K562 (cell line): ENCODE results near the gene ATE1. TPM values are rescaled to one million over a fixed set of nuclear protein-coding genes. Genes with fewer than 3 reads are reported as not detected.

Experiments
- ATAC-seq: fragments of 200-7000 bp; cut with Tn5 transposase; 3 replicates; pipeline ENCODE4 v1.9.1; 2020; ENCODE audit warnings: moderate library complexity
- BruUV-seq: library from RNA; stranded (reverse); fragments of 400-500 nt; replicated peaks from 2 replicates; lab custom pipeline; 2021; lab: Mats Ljungman, UMichigan
- CTCF ChIA-PET: fragments of 300-600 bp; formaldehyde crosslinking; extraction: SDS; loops from one replicate; lab custom pipeline; 2021; ENCODE audit warnings: low intra/inter-chr PET ratio; lab: Yijun Ruan, JAX
- POLR2A ChIA-PET: fragments of 300-600, 350-650 bp; sonication (Branson Sonifier 250); formaldehyde crosslinking; extraction: SDS; loops from one replicate; lab custom pipeline; 2021; ENCODE audit warnings: antibody characterized with exemption, inconsistent platforms; lab: Yijun Ruan, JAX
- DNase-seq, 4 experiments: peaks; one replicate each; pipeline versions ENCODE4 v3.0.0 to v3.0.0-alpha.2; 2011 to 2018; ENCODE audit warnings: low spot score in 3 of 4, mixed read lengths in 3 of 4; ENCODE audit errors: extremely low read depth in 1 of 4
- FAIRE-seq: peaks from 2 replicates; lab custom pipeline; 2011; peaks lifted over from hg19 to GRCh38; lab: Jason Lieb, UNC
- H2AFZ ChIP-seq: 2 replicates; pipeline ENCODE4 v1.6.0; 2011; ENCODE audit warnings: low read depth, low read length, control low read depth, inconsistent platforms
- H3K27ac ChIP-seq: fragments of 200-600 bp; 3 replicates; pipeline ENCODE4 v1.8.0; 2011; ENCODE audit warnings: low read depth, mild to moderate bottlenecking, control low read depth, inconsistent platforms, low read length, moderate library complexity, mixed read lengths; ENCODE audit errors: extremely low read depth
- H3K27me3 ChIP-seq, 2 experiments: fragments of 300-600 bp in 1 of 2; 2 replicates in 1 of 2; 3 replicates in 1 of 2; pipeline versions ENCODE4 v1.6.0 to v1.8.0; 2011; ENCODE audit warnings: inconsistent platforms in 2 of 2, low read length in 2 of 2, mild to moderate bottlenecking in 1 of 2, mixed read lengths in 1 of 2, moderate library complexity in 1 of 2; ENCODE audit not compliant: control insufficient read depth in 2 of 2, insufficient read depth in 2 of 2
- H3K36me3 ChIP-seq: fragments of 300-600 bp; 3 replicates; pipeline ENCODE4 v1.8.0; 2011; ENCODE audit warnings: mild to moderate bottlenecking, low read length, inconsistent platforms; ENCODE audit not compliant: control insufficient read depth, insufficient read depth
- H3K4me1 ChIP-seq, 2 experiments: fragments of 200-600 bp in 1 of 2; replicated peaks in 1 of 2; 2 replicates in 1 of 2; 3 replicates in 1 of 2; pipeline versions ENCODE4 v1.5.1 to v1.8.0; 2011; ENCODE audit warnings: inconsistent platforms in 2 of 2, low read length in 2 of 2, mild to moderate bottlenecking in 1 of 2, mixed read lengths in 1 of 2, moderate library complexity in 1 of 2; ENCODE audit not compliant: control insufficient read depth in 2 of 2, insufficient read depth in 2 of 2
- H3K4me2 ChIP-seq: 2 replicates; pipeline ENCODE4 v1.6.1; 2011; ENCODE audit warnings: low read length, control low read depth, inconsistent platforms, mixed read lengths; ENCODE audit not compliant: insufficient read depth
- H3K4me3 ChIP-seq: fragments of 200-600 bp; sonication (generic), shearing (Covaris generic); 2 replicates; pipeline ENCODE4 v1.5.1; 2016; ENCODE audit warnings: control low read depth, inconsistent platforms
- H3K79me2 ChIP-seq: fragments of 200-600 bp; 3 replicates; pipeline ENCODE4 v1.8.0; 2011; ENCODE audit warnings: low read length, inconsistent platforms; ENCODE audit not compliant: control insufficient read depth, insufficient read depth
- H3K9ac ChIP-seq, 2 experiments: 2 replicates each; pipeline versions ENCODE4 v1.6.0 to v1.6.1; 2011; ENCODE audit warnings: low read depth in 2 of 2, low read length in 2 of 2, control low read depth in 1 of 2, inconsistent platforms in 1 of 2, mild to moderate bottlenecking in 1 of 2, mixed read lengths in 1 of 2; ENCODE audit not compliant: insufficient read depth in 1 of 2
- H3K9me1 ChIP-seq: one replicate; pipeline ENCODE4 v1.6.0; 2011; ENCODE audit warnings: inconsistent platforms, mild to moderate bottlenecking, low read length, moderate library complexity; ENCODE audit not compliant: control insufficient read depth, insufficient read depth
- H3K9me3 ChIP-seq: replicated peaks from 2 replicates; pipeline ENCODE4 v1.5.1; 2011; ENCODE audit warnings: low read depth, low read length, inconsistent platforms; ENCODE audit not compliant: control insufficient read depth, insufficient read depth
- H4K20me1 ChIP-seq: replicated peaks from 2 replicates; pipeline ENCODE4 v1.6.1; 2011; ENCODE audit warnings: low read length, inconsistent platforms, mixed read lengths; ENCODE audit not compliant: control insufficient read depth, insufficient read depth
- CSDE1 ChIP-seq, 2 experiments: fragments of 450-650 bp; IDR thresholded peaks; 2 replicates each; pipeline ENCODE4 v1.6.1; 2016; ENCODE audit warnings: mild to moderate bottlenecking in 1 of 2
- CTBP1 ChIP-seq: fragments of 450-650 bp; IDR thresholded peaks from 2 replicates; pipeline ENCODE4 v1.6.1; 2016; ENCODE audit warnings: borderline replicate concordance
- ELF1 ChIP-seq: fragments of 200-800 bp; sonication (Bioruptor generic); IDR thresholded peaks from 2 replicates; pipeline ENCODE4 v1.6.1; 2016; ENCODE audit warnings: missing genetic modification characterization, missing compliant biosample characterization
- FOXA1 ChIP-seq: fragments of 450-650 bp; IDR thresholded peaks from 2 replicates; pipeline ENCODE4 v1.6.1; 2016; ENCODE audit warnings: mild to moderate bottlenecking, borderline replicate concordance
- HSF4 ChIP-seq: fragments of 250-450 bp; sonication (Bioruptor Pico); IDR thresholded peaks from 2 replicates; pipeline ENCODE4 v2.1.2; 2022; ENCODE audit warnings: mild to moderate bottlenecking, moderate library complexity, borderline replicate concordance
- MCM2 ChIP-seq: fragments of 450-650 bp; IDR thresholded peaks from 2 replicates; pipeline ENCODE4 v1.6.1; 2017; ENCODE audit warnings: low read depth, mild to moderate bottlenecking
- NFIX ChIP-seq: fragments of 250-450 bp; sonication (Bioruptor Pico); IDR thresholded peaks from 2 replicates; pipeline ENCODE4 v1.4.0; 2020; ENCODE audit warnings: low read depth, mild to moderate bottlenecking, moderate library complexity
- SMARCC2 ChIP-seq: fragments of 450-650 bp; IDR thresholded peaks from 2 replicates; pipeline ENCODE4 v1.6.1; 2017; ENCODE audit warnings: antibody characterized with exemption, moderate library complexity, mild to moderate bottlenecking, low read depth
- TEAD4 ChIP-seq, 2 experiments: sonication (generic) in 1 of 2; formaldehyde crosslinking in 1 of 2; IDR thresholded peaks; 2 replicates each; pipeline versions ENCODE4 v1.6.1 to v1.8.0; 2012 to 2022; ENCODE audit warnings: borderline replicate concordance in 1 of 2, inconsistent platforms in 1 of 2, low read length in 1 of 2, mild to moderate bottlenecking in 1 of 2, missing genetic modification reagents in 1 of 2
- ZKSCAN3 ChIP-seq: fragments of 250-450 bp; sonication (Bioruptor Pico); IDR thresholded peaks from 2 replicates; pipeline ENCODE4 v1.4.0; 2020
- ZNF431 ChIP-seq: sonication (generic); formaldehyde crosslinking; IDR thresholded peaks from 2 replicates; pipeline ENCODE4 v1.8.0; 2022; ENCODE audit warnings: mild to moderate bottlenecking, missing genetic modification reagents
- WGBS: fragments of 100-300 bp; shearing (Covaris generic); methylation state at CpG from one replicate; pipeline ENCODE4 v1.1.6; 2016; ENCODE audit warnings: low coverage, mixed read lengths; ENCODE audit not compliant: insufficient coverage; ENCODE audit errors: missing lambda C conversion rate; 5-methylcytosine and 5-hydroxymethylcytosine counted together
- in situ Hi-C: fragments of 300-500 bp; cut with MboI; formaldehyde crosslinking; loops from 4 replicates; pipeline ENCODE4 v1.15.0; 2018; ENCODE audit warnings: inconsistent platforms, mixed read lengths
- intact Hi-C: fragments of 100-400 bp; cut with micrococcal nuclease; formaldehyde crosslinking; loops from 2 replicates; pipeline ENCODE4 v1.14.2; 2022
- polyA plus RNA-seq, 8 experiments: library from polyadenylated mRNA; depleted of rRNA in 4 of 8; stranded (reverse) in 5 of 8; unstranded in 3 of 8; fragments of >200 nt; fragmentation: Nextera tagmentation in 2 of 8; fragmentation: Illumina TruSeq in 1 of 8; extraction: Ambion mirVana in 2 of 8; extraction: Trizol in 1 of 8; gene quantifications; 2 replicates each; pipeline versions ENCODE4 v1.2.1 to v1.2.3, GENCODE V29; 2011 to 2014; ENCODE audit warnings: inconsistent platforms in 1 of 8, missing spikeins in 1 of 8
- total RNA-seq, 7 experiments: library from RNA; depleted of rRNA in 6 of 7; stranded (reverse); fragments of >200 nt in 6 of 7; fragmentation: Illumina TruSeq in 2 of 7; extraction: Trizol in 2 of 7; gene quantifications; 2 replicates each; pipeline versions ENCODE4 v1.2.1 to v1.2.3, GENCODE V29; 2011 to 2021; ENCODE audit warnings: low replicate concordance in 1 of 7
- TF ChIP-seq, protein P1 (sequence below): sonication (generic); formaldehyde crosslinking; IDR thresholded peaks from 2 replicates; pipeline ENCODE4 v1.8.1; 2022; ENCODE audit warnings: missing genetic modification reagents

The ATE1 gene
- total and polyA plus RNA-seq, 9 of the 15 experiments (the other 6 are each of a cell fraction or from before 2014, with no cell fraction given): 3.0 to 14.2 (median 8.8) TPM

DNA sequence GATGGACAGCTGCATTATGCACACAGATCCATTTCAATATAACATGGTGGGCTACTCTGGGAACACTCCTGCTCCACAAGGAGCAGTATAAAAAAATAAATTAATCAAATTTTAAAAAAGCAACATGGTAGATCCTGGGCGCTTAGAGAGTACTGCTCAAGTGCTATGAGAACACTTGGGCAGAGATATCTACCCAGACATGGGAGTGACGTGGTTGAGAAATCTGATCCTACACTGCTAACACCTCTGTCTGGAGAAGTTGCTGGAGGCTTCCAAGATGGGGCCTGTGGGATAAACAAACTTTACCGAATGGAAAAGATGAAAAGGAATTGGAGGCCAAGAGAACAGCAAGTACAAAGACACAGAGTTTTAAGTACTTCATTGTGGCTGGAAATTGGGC, 38.2 kb upstream of the ATE1 start:
- Histone ChIP-seq H3K27me3 (no peaks in the 10 kb centered on the region), H3K36me3 (peaks cover 41% of the 10 kb centered on the region; the same call in 2 of the 3 replicates), H3K9me1 (no peaks in the 10 kb centered on the region), H3K4me3 (no peak overlapping the region), H3K9me3 (no peaks in the 10 kb centered on the region), H3K4me2 (no peak overlapping the region), H3K79me2 (no peaks in the 10 kb centered on the region), H3K27ac (no peak overlapping the region), H3K9ac (no peak overlapping the region), H3K4me1 (no peaks in the 10 kb centered on the region), H4K20me1 (no peaks in the 10 kb centered on the region), H2AFZ (no peak overlapping the region)
- ChIA-PET CTCF (no interaction called here), POLR2A (interaction anchor here (1.4 kb wide), 1 partner anchor 14 kb away, joined by 5 read pairs; no protein-coding TSS in a partner anchor)
- no TSS peak for BruUV-seq
- DNase-seq: no peak
- in situ Hi-C loops: no loop called here
- no peak for FAIRE-seq
- 96% methylated on average over 3 of the region's 3 CpGs for WGBS
- intact Hi-C loops: no loop called here
- TF ChIP-seq FOXA1 (no peak), TEAD4 (IDR thresholded peaks at IDR 0.05; ENCODE audit: low read length) (no peak), TEAD4 (CRISPR knock-in tag; IDR thresholded peaks at IDR 0.05; ENCODE audit: borderline replicate concordance) (no peak), CTBP1 (no peak), ELF1 (tag) (no peak), NFIX (no peak)
- no peak for ATAC-seq

DNA sequence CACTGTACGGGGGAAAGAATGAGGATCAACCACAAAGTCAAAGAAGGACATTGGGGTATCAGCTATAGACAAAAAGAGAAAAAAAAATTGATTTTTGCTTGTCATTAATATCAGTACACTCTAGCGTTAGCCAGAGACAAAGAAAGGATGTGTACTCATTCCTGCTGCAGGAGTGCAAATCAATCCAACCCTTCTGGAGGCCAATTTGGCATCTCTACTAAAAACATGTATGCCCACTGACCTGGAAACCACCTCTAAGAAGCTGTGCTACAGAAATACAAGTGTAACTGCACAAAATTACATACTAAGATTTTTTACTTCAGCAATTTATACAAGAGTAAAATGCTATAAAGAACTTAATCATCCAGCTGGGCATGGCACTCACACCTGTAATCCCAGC, 33.6 kb upstream of the ATE1 start:
- ChIA-PET POLR2A (no interaction called here), CTCF (no interaction called here)
- Histone ChIP-seq H3K4me1 (no peaks in the 10 kb centered on the region), H2AFZ (no peak overlapping the region), H3K27me3 (no peaks in the 10 kb centered on the region), H3K4me2 (no peak overlapping the region), H3K9me1 (no peaks in the 10 kb centered on the region), H3K79me2 (no peaks in the 10 kb centered on the region), H4K20me1 (no peaks in the 10 kb centered on the region), H3K27ac (no peak overlapping the region), H3K9me3 (no peaks in the 10 kb centered on the region), H3K4me3 (no peak overlapping the region), H3K9ac (no peak overlapping the region), H3K36me3 (peaks cover 36% of the 10 kb centered on the region; the same call in 2 of the 3 replicates)
- ATAC-seq: no peak
- no peak for FAIRE-seq
- TF ChIP-seq ZNF431 (CRISPR knock-in tag) (no peak), HSF4 (CRISPR knock-in tag) (no peak), CSDE1 (IDR thresholded peaks at IDR 0.05) (no peak), MCM2 (no peak), ZKSCAN3 (no peak), SMARCC2 (no peak)
- TF ChIP-seq, protein P1, sequence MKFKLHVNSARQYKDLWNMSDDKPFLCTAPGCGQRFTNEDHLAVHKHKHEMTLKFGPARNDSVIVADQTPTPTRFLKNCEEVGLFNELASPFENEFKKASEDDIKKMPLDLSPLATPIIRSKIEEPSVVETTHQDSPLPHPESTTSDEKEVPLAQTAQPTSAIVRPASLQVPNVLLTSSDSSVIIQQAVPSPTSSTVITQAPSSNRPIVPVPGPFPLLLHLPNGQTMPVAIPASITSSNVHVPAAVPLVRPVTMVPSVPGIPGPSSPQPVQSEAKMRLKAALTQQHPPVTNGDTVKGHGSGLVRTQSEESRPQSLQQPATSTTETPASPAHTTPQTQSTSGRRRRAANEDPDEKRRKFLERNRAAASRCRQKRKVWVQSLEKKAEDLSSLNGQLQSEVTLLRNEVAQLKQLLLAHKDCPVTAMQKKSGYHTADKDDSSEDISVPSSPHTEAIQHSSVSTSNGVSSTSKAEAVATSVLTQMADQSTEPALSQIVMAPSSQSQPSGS (CRISPR knock-in tag): no peak
- in situ Hi-C loops (no loop called here), intact Hi-C loops (no loop called here)
- no peak for DNase-seq
- WGBS: 100% methylated on average over 2 of the region's 2 CpGs
- BruUV-seq: no TSS peak
